Activated T-helper 1 cell treated with Interleukin-2 at 50 U/mL for 16 hours (primary cell): ENCODE results near the gene VAMP8.
"Not testable (repeated sequence)": the region's sequence is repeated elsewhere in the genome, so short reads cannot be mapped to it uniquely, and the experiment has no call there.

ENCODE experiments used
- DNase-seq: peaks from one replicate; pipeline ENCODE4 v3.0.0-alpha.2; 2020; ENCODE audit warnings: low read depth

The VAMP8 gene

DNA sequence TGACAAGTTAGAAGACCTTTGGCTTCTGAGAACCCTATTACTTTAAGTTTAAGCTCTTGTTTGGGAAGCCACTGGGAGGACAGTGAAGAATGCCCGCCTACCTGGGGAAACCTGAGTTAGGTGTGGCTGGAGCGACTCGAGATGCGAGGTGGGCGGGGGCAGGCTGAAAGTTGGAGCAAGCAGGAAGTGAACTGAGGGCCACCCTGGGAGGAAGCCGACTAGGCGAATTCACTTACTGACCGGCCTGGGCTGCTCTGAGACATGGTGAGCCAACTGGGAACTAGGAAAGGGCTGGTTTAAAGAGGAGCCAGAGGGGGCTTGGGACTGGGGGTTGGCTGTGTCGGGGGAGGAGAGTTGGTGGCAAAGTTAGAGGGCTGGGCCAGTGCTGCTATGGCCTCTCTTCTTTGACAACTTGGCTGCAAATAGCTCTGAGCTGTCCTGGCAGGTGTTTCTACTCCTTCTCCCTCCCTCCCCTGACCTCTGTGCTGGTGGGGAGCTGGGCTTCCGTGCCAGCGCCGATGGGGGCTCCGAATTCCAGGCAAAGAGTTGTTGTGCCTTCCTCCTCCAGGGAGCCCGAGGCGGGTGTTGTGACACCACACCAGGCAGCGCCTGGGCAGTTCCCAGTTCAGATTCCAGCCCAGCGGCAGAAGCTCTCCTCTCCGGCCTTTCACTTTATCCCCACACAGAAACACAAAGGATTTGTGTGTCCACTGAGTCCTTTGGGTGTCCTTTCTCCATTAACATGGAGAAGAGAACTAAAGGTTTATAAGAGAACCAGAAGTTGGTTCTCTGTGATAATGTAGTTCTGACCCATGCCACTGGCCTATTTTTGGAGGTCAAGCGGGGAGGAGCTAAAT lies at the start of gene VAMP8:
VAMP8 (plus strand) TSS at position 201 of the 857 bp plus-strand sequence; CDS start at position 262, 61 bp downstream.
- DNase-seq: peak; percentile 55

DNA sequence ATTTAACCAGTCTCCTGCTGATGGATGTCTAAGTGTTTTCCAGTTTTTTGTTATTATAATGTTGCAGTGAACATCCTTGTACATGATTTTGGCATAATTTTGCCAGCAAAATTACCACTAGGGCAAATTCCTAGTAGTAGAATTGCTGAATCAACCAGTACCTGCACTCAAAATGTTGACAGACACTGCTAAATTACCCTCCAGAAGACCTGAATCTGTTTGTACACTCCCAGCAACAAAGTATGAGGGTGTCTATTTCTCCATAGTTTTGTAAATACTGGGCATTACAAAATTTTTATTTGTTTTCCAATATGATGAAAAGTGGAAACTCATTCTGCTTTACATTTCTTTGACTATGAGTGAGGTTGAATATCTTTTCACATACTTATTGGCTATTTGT lies 49.6 kb upstream of the VAMP8 start:
- no peak for DNase-seq

DNA sequence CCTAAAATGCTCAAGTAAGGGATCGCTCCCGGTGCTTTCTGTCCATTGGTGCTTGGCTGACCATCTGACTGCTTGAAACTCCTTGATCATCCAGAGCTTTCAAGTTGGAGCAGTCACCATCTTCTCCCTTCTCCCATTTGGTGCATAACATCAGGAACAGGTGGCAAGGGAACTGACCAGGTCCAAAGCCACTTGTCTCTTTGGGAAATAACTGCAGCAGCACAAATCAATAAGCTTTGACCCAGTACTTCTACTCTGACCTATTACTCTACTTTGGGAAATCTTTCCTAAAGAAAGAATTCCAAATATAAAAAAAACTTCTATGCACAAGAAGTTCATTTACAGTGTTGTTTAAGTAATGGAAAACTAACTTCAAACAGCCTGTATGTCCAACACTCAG lies 49.0 kb upstream of the VAMP8 start:
- no peak for DNase-seq

DNA sequence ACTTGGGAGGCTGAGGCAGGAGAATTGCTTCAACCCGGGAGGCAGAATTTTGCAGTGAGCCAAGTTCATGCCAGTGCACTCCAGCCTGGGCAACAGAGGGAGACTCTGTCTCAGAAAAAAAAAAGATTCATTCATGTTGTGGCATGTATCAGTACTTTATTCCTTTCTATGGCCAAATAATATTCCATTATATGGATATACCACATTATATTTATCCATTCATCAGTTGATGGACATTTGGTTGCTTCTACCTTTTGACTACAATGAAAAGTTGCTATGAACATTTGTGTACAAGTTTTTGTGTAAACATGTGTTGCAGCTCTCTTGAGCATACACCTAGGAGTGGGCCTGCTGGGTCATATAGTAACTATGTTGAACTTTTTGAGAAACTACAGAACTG lies 47.6 kb upstream of the VAMP8 start:
- no peak for DNase-seq

DNA sequence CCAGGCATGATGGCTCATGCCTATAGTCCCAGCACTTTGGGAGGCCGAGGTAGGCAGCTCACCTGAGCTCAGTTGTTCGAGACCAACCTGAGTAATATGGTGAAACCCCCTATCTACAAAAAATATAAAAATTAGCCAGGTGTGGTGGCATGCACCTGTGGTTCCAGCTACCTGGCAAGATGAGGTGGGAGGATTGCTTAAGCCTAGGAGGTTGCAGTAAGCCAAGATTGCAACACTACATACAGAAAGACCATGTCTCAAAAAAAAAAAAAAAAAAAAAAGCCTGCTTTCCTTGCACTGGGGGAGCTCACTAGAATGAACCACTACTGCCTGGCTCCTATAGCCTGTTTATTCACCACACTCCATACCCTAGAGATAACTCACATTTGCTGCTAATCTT lies 45.8 kb upstream of the VAMP8 start:
- no peak for DNase-seq

DNA sequence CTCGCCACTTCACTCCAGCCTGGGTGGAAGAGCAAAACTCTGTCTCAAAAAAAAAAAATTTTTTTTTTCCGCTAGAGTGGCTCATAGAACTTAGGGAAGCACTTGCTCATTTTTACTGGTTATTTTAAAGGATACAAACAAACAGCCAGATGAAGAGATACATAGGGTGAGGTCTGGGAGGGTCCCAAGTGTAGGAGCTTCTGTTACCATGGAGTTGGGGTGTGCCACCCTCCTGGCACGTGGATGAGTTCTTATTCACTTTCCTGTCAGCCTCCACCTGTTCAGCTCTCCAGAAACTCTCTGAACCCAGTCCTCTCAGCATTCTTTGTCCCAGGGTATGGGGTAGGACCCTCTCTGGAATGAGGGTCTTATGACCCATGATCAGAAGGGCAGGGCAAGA lies 43.3 kb upstream of the VAMP8 start:
- DNase-seq: no peak

DNA sequence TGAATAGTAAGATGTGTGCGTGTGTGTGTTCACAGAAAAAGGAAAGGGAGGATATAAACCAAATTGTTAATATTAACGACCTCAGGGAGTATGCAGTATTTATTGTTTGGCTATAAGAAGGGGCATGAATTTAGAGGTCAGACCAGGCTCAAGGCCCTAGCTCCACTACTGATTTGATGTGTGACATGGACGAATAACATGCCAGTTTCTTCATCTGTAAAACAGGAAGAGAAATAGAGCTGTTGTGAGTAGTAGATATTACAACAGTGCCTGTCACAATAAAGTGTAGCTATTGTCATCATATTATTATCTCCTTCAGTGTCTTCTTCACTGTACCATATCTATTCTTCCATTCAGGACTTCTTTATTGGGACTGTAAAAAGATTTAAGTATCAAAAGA lies 42.5 kb upstream of the VAMP8 start:
- no peak for DNase-seq

DNA sequence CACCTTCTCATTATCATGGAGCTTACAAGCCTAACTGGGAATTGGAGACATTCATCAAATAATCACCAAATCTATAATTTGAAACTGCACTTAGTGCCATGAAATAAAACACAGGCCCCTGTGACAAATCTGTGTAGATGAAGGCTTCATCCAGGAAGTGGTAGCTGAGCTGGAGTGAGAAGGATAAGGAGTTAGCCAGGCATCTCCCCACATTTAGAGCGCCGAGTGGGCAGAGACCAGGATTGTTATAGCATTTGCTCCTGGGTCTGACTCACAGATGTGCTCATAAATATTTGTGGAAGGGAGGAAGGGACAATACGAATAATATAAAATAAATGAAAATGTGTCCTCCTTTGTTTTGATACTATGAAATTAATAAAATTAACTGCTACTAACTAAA lies 40.9 kb upstream of the VAMP8 start:
- no peak for DNase-seq

DNA sequence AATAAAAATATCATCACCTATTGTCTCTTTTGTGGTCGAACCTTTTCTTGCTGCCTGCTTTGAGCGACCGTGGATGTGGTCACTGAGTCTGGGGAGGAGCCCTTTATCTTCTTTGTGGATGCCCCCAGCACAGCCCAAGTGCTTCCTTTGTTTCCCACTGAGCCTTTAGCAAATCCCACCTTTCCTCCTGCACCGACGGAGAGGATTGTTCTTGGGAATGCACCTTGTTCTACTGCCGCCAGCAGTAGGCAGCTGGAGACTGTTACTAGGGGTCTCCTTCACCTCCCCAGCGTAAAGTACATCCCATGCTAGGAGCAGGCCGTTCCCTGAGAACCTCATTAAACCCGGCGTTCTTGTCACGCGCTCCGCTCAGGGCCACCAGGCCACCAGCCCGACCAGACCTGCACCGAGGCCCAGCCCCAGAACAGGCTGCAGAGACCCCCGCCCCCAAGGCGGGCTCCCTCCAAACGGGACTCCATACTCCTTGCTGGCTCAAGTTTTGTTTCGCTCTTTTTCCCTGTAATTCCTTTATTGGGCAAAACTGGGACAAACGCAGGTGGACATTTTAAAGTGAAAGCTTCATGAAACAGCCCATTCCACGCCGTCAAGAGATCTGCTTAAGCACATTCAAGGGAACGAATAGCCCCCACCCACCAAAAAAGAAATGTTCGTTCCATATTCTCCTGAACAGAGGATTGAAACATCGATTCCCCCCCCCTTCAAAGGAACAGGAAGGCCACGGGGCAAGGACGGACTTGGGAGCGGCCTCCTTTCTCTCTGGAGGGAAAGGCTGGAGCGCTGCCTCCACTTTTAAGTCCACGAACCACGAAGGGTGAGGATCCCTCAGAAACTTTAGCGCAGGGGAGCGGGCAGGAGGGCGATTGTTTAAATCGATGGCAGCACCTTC lies 39.5 kb upstream of the VAMP8 start:
- no peak for DNase-seq

DNA sequence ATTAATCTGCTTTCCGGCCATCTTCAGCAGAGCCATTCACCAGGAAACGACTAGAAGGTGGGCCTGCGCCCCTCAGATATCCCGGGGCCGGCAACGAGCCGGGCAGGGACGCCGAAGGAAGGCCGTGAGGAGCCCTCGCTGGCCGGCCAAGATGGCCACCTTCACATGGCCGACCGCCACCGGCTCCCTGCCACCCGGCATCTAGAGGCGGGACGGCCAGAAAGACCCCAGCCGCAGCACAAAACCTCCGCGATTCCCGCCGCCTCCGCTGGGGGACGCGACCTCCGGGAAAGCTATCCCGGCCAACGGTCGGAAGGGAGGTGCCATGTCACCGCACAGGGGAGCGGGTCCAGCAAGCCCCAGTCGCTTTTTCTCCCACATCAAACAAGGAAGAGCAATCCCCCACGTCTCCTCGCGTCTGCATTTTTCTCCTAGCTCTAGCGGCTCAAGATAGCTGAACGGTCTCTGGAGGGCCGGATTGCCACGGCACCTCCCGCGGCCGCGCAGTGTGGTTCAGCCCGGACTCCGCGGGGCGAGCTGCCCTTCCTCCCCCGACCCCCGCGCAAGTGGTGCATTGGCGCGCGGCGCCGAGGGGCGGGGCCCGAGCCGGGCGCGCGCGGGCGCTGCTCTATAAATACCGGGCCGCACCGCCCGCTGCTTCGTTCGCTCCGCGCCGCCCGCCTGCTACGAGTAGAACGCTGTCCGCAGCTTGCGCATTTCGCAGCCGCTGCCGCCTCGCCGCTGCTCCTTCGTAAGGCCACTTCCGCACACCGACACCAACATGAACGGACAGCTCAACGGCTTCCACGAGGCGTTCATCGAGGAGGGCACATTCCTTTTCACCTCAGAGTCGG lies 38.7 kb upstream of the VAMP8 start, which contains the start of gene MAT2A:
MAT2A (plus strand) TSS at position 662 of the 854 bp plus-strand sequence; CDS start at position 782, 120 bp downstream.
- peak; percentile 84 for DNase-seq

DNA sequence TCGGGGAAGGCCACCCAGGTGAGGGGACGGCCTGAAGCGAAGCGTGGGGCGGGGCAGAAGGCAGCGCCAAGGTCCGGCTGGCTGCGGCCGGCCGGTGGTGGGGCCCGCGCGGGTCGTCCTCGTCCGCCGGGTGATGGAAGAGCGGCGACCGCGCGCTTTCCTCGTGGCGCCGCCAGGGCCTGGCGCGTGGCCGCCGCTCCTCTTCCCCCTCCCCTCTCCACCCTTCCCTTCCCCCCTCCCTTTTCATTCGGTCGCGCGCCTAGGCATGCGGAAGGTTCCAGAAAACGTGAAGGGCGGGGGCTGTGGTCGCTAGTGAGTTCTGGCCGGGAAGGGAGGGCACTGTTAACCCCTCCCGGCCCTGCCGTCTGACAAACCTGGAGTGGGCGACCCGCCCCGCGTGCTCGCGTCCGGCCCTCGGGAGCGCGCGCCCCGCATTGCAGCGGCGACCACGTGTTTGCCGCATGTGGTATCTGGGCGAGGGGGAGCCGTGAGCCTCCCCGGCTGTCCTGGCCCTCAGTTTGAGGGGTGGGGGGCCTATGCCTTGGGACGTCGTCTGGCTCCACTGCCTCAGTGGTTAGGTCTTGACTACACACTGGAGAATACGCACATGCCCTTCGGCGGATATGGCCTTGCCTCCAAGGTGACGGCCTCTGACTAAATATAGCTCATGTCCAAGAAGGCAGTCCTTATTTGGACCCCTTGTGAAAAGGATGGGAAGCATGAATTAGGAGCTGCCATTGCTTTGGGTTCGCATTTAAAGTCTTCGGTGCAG lies 37.8 kb upstream of the VAMP8 start:
- peak; percentile 56 for DNase-seq

DNA sequence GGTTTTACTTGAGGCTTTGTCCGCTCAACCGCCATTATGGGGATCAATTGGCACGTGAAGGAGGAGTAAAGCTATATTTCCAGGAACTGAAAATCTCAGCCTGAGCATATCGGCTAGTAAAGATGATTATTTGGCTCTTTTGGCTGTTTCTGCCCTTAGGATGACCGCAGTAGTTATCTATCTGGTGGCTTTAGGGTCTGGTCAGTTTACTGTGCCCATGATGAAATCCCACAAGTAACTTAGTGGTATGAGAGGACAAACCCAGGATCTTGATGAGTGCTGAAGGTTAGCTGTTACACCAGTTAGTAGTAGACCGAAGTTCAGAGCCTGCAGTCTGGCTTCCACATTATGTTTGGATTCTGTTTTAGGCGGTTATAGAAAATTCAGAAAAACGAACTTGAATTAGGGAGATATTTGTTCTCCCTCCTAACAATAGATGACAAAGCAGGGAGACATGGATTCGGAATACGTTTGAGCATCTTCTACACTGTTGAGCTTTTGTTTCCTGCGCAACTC lies 37.2 kb upstream of the VAMP8 start:
- DNase-seq: no peak

DNA sequence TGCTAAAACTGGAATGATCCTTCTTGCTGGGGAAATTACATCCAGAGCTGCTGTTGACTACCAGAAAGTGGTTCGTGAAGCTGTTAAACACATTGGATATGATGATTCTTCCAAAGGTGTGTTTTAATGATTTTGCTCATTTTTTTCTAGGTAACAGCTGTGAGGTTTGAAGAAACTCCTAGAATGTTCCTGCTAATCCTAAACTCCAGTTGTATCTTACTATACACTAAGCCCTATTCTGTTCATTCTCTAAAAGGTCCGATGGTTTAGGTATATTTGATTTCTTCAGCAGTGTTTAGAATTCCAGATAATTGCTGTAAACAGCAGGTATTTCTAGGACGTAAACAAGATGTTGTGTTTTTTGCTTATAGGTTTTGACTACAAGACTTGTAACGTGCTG lies 36.1 kb upstream of the VAMP8 start:
- no peak for DNase-seq

DNA sequence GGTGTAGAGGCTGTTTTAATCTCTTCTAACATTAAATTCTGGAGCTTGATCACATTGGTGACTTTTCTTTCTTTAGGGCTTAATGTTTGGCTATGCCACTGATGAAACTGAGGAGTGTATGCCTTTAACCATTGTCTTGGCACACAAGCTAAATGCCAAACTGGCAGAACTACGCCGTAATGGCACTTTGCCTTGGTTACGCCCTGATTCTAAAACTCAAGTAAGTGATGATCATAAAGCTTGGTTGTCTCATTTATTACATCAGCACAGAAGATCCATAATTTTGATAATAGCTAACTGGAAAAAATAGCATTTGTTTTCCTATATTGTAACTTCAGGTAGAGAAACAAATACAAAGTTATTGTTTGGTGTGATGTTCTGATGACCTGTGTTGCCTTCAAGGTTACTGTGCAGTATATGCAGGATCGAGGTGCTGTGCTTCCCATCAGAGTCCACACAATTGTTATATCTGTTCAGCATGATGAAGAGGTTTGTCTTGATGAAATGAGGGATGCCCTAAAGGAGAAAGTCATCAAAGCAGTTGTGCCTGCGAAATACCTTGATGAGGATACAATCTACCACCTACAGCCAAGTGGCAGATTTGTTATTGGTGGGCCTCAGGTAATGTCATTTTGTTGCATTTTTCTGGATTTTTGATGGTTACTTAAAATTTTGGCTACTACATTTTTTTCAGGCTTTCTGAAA lies 35.5 kb upstream of the VAMP8 start:
- DNase-seq: no peak

DNA sequence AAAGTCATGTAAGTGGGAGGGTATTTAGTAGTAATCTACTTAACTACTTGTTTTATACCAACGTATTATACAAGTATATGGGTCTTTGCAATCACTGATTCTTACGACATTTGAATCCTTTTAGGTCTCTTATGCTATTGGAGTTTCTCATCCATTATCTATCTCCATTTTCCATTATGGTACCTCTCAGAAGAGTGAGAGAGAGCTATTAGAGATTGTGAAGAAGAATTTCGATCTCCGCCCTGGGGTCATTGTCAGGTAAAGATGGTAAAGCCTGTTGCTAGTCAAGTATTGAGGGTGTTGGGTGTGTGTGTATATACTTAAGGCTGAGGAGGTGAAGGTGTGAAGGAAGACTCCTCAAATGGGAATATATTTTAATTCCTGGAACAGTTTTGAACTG lies 34.6 kb upstream of the VAMP8 start:
- no peak for DNase-seq

DNA sequence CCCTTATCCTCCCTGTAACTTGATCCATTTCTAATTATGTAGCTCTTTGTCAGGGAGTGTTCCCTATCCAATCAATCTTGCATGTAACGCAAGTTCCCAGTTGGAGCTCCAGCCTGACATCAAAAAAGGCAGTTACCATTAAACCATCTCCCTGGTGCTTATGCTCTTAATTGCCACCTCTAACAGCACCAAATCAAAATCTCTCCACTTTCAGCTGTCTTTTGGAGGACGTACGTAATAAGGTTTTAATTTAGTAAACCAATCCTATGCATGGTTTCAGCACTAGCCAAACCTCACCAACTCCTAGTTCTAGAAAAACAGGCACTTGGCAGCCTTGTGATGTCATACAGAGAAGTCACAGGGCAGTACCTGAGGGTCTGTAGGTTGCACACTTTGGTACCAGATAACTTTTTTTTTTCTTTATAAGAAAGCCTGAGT lies 33.1 kb upstream of the VAMP8 start:
- not testable (repeated sequence) for DNase-seq

DNA sequence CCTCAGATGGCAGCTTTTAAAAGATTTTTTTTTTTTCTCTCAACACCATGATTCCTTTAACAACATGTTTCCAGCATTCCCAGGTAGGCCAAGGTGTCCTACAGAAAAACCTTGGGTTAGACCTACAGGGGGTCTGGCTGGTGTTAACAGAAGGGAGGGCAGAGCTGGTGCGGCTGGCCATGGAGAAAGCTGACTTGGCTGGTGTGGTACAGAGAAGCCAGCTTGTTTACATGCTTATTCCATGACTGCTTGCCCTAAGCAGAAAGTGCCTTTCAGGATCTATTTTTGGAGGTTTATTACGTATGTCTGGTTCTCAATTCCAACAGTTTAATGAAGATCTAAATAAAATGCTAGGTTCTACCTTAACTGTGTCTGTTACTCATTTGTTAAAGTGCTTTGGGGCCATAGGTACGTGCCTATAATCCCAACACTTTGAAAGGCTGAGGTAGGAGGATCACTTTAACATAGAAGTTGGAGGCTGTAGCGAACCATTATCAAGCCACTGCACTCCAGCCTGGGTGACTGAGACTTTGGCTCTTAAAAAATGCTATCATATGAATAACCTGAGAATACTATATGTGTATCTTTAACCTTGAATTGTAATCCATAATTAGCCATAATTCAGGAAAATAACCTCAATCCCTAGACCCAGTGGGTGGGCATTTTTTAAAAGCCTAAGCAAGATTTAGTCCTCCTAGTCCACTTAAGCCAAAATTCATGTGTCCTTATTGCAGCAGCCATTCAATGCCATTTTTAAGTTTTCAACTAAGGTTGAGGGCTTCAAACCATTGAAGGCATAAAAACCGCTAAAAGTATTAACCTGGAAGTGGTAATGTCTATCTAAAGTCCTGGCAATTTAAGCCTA lies 32.2 kb upstream of the VAMP8 start:
- not testable (repeated sequence) for DNase-seq

DNA sequence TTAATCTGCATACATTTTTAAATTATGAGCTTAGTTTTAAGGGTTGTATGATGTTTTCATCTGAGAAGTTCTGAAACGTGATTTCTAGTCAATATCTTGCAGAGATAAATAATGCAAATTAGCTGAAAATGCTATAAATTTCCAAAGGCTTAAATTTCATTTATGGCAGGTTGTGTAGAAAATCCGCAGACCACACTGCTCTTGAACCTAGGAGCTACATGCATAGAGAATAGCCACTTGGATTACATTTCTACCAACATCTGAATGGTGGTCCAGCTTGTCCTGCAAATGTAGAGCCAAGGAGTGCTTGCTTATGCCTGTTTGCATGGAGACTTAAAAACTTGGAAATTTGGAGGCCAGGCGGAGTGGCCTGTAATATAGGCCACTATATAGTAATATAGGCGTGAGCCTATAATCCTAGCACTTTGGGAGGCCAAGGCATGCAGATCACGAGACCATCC lies 31.6 kb upstream of the VAMP8 start:
- DNase-seq: no peak
